ENCODE measurements around the gene LDLRAD3. TPM values are rescaled to one million over a fixed set of nuclear protein-coding genes. Genes with fewer than 3 reads are reported as not detected.

LDLRAD3 gene
- total RNA-seq, 5 donors from 2014 or later (not counting 1 experiment from before 2014, with no cell fraction given) = 0.18 to 0.22 TPM; not detected in 3

- 88% methylated on average over 2 of the region's 3 CpGs for WGBS (ENCODE audit: insufficient coverage)
These were observed 110.0 kb downstream of the LDLRAD3 start for GRCh38 chr11:36053862-36054261.

DNA sequence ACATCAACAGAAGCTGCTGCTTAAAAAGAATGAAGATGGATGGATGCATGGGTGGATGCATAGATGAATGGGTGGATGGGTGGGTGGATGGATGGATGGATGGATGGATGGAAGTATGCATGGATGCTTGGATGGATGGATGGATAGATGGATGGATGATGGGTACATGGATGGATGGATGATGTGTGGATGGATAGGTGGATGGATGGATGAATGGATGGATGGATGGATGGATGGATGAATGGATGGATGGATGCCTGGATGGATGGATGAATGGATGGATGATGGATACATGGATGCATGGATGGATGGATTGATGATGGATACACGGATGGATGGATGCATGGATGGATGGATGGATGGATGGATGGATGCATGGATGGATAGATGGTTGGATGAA is 110.8 kb downstream of the LDLRAD3 start:
- POLR2A ChIA-PET = no interaction called here
- Mint-ChIP-seq H3K4me3 (no peak overlapping the region), H3K4me1 (no peaks in the 10 kb centered on the region), H3K36me3 (no peaks in the 10 kb centered on the region), H3K9me3 (peaks cover 2 to 8% (median 3%) of the 10 kb centered on the region in 3 donors), H3K27me3 (peaks cover 9% of the 10 kb centered on the region in 2 donors), H3K27ac (no peak overlapping the region)
- Histone ChIP-seq H3K9me3 (no peaks in the 10 kb centered on the region), H3K4me1 (ENCODE audit: control insufficient read depth in 1 of 2, extremely low read depth in 1 of 2, insufficient read depth in 2 of 2, low read length in 2 of 2) (no peaks in the 10 kb centered on the region), H3K27ac (ENCODE audit: low read length) (no peak overlapping the region), H3K27me3 (replicated peaks in 1 of 2; ENCODE audit: control insufficient read depth in 2 of 2, extremely low read depth in 1 of 2, insufficient read depth in 2 of 2, low read length in 1 of 2) (peaks cover 0 to 7% of the 10 kb centered on the region in 2 experiments), H3K4me3 (ENCODE audit: control insufficient read depth in 1 of 2, extremely low read depth in 1 of 2, low read length in 1 of 2) (no peak overlapping the region), H3K36me3 (ENCODE audit: control insufficient read depth in 2 of 2, extremely low read depth in 1 of 2, insufficient read depth in 1 of 2, low read length in 1 of 2) (no peaks in the 10 kb centered on the region)
- DNase-seq (no peak), ATAC-seq (replicated peaks in 1 of 4) (no peak)
- 56% methylated on average over 1 of the region's 1 CpG for WGBS (ENCODE audit: insufficient coverage)
- CTCF ChIA-PET = no interaction called here

More at GRCh38 chr11:36053862-36054261, 110.0 kb downstream of the LDLRAD3 start:
- CTCF ChIA-PET = no interaction called here
- Mint-ChIP-seq H3K27me3 (peaks cover 9 to 11% of the 10 kb centered on the region in 2 donors), H3K9me3 (peaks cover 0 to 5% (median 0%) of the 10 kb centered on the region in 3 donors), H3K27ac (no peak overlapping the region), H3K36me3 (no peaks in the 10 kb centered on the region), H3K4me1 (no peaks in the 10 kb centered on the region), H3K4me3 (no peak overlapping the region)
- POLR2A ChIA-PET = no interaction called here
- peaks cover 0 to 7% of the 10 kb centered on the region in 2 experiments for H3K27me3 ChIP-seq (replicated peaks in 1 of 2; ENCODE audit: control insufficient read depth in 2 of 2, extremely low read depth in 1 of 2, insufficient read depth in 2 of 2, low read length in 1 of 2)
- ATAC-seq (replicated peaks in 1 of 4) = no peak
- DNase-seq = no peak
- H3K36me3 ChIP-seq (ENCODE audit: control insufficient read depth in 2 of 2, extremely low read depth in 1 of 2, insufficient read depth in 1 of 2, low read length in 1 of 2) = no peaks in the 10 kb centered on the region
- no peaks in the 10 kb centered on the region for H3K4me1 ChIP-seq (ENCODE audit: control insufficient read depth in 1 of 2, extremely low read depth in 1 of 2, insufficient read depth in 2 of 2, low read length in 2 of 2)
- H3K27ac ChIP-seq (ENCODE audit: low read length) = no peak overlapping the region
- no peak overlapping the region for H3K4me3 ChIP-seq (ENCODE audit: control insufficient read depth in 1 of 2, extremely low read depth in 1 of 2, low read length in 1 of 2)
- no peaks in the 10 kb centered on the region for H3K9me3 ChIP-seq

DNA sequence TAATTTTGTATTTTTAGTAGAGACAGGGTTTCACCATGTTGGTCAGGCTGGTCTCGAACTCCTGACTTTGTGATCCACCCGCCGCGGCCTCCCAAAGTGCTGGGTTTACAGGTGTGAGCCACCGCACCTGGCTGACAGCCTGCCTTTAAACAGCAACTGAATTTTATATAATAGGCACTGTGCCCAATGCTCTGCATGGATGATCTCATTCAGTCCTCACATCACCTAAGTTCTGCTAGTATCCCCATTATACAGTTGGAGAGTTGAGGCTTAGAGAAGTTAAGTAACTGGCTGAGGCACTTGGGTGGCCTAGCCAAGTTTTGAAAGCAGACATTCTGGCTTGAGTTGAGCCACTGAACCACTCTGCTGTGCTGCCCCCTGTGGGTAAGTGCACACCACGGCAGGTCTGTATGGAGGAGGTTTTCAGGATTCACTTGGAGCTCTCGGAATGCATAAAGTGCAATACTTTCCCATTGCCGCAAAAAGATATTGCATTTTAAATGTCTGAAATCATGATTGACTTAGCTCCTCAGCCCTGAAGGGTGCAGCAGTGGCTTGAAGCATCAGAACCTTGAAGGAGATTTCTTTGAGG is 112.4 kb downstream of the LDLRAD3 start:
- ATAC-seq (replicated peaks in 1 of 4) (no peak), DNase-seq (no peak)
- ChIA-PET CTCF (no interaction called here), POLR2A (no interaction called here)
- no peaks in the 10 kb centered on the region for H3K36me3 Mint-ChIP-seq
- whole genome bisulfite sequencing (ENCODE audit: insufficient coverage) = 96% methylated on average over 6 of the region's 8 CpGs
- H3K27me3 Mint-ChIP-seq = peaks cover 1 to 3% of the 10 kb centered on the region in 2 donors
- no peak overlapping the region for H3K27ac Mint-ChIP-seq
- H3K4me1 ChIP-seq (ENCODE audit: control insufficient read depth in 1 of 2, extremely low read depth in 1 of 2, insufficient read depth in 2 of 2, low read length in 2 of 2) = no peaks in the 10 kb centered on the region
- H3K9me3 Mint-ChIP-seq = peaks cover 4 to 10% (median 6%) of the 10 kb centered on the region in 3 donors
- H3K9me3 ChIP-seq = no peaks in the 10 kb centered on the region
- peaks cover 0 to 4% of the 10 kb centered on the region in 2 experiments for H3K27me3 ChIP-seq (replicated peaks in 1 of 2; ENCODE audit: control insufficient read depth in 2 of 2, extremely low read depth in 1 of 2, insufficient read depth in 2 of 2, low read length in 1 of 2)
- H3K4me3 ChIP-seq (ENCODE audit: control insufficient read depth in 1 of 2, extremely low read depth in 1 of 2, low read length in 1 of 2) = no peak overlapping the region
- H3K4me1 Mint-ChIP-seq = no peaks in the 10 kb centered on the region
- no peak overlapping the region for H3K27ac ChIP-seq (ENCODE audit: low read length)
- no peak overlapping the region for H3K4me3 Mint-ChIP-seq
- H3K36me3 ChIP-seq (ENCODE audit: control insufficient read depth in 2 of 2, extremely low read depth in 1 of 2, insufficient read depth in 1 of 2, low read length in 1 of 2) = no peaks in the 10 kb centered on the region

GRCh38 chr11:36057379-36058042 is 113.6 kb downstream of the LDLRAD3 start:
- ChIA-PET CTCF (no interaction called here), POLR2A (no interaction called here)
- Mint-ChIP-seq H3K4me1 (no peaks in the 10 kb centered on the region), H3K4me3 (no peak overlapping the region), H3K27ac (no peak overlapping the region), H3K9me3 (peaks cover 4 to 10% (median 6%) of the 10 kb centered on the region in 3 donors), H3K36me3 (no peaks in the 10 kb centered on the region), H3K27me3 (peaks cover 1 to 3% of the 10 kb centered on the region in 2 donors)
- ATAC-seq (replicated peaks in 1 of 4) = no peak
- no peaks in the 10 kb centered on the region for H3K9me3 ChIP-seq
- no peak overlapping the region for H3K4me3 ChIP-seq (ENCODE audit: control insufficient read depth in 1 of 2, extremely low read depth in 1 of 2, low read length in 1 of 2)
- no peak for DNase-seq
- WGBS (ENCODE audit: insufficient coverage) = 80% methylated on average over 8 of the region's 9 CpGs
- no peaks in the 10 kb centered on the region for H3K36me3 ChIP-seq (ENCODE audit: control insufficient read depth in 2 of 2, extremely low read depth in 1 of 2, insufficient read depth in 1 of 2, low read length in 1 of 2)
- H3K27me3 ChIP-seq (replicated peaks in 1 of 2; ENCODE audit: control insufficient read depth in 2 of 2, extremely low read depth in 1 of 2, insufficient read depth in 2 of 2, low read length in 1 of 2) = peaks cover 0 to 4% of the 10 kb centered on the region in 2 experiments
- H3K27ac ChIP-seq (ENCODE audit: low read length) = no peak overlapping the region
- no peaks in the 10 kb centered on the region for H3K4me1 ChIP-seq (ENCODE audit: control insufficient read depth in 1 of 2, extremely low read depth in 1 of 2, insufficient read depth in 2 of 2, low read length in 2 of 2)

DNA sequence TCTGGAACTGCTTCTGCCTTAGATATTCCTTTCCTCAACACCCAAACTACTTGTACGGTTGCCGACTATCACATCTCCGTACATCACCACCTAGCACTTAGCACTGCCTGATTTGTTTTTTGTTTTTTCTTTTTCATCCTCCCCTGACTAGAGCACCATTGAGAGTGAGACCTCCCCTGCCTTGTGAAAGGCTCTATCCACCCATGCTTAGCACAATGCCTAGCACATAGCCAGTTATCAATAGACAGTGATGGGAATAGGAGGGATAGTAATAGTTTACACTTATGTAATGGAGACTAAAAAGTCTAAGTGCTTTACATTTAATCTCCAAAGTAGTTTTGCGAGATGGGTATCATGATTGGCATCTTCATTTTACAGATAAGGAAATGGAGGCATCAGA is 115.8 kb downstream of the LDLRAD3 start:
- Mint-ChIP-seq H3K36me3 (no peaks in the 10 kb centered on the region), H3K4me1 (no peaks in the 10 kb centered on the region), H3K4me3 (no peak overlapping the region), H3K27me3 (peaks cover 2 to 4% of the 10 kb centered on the region in 2 donors), H3K27ac (no peak overlapping the region), H3K9me3 (peaks cover 4 to 9% (median 7%) of the 10 kb centered on the region in 3 donors)
- H3K4me3 ChIP-seq (ENCODE audit: control insufficient read depth in 1 of 2, extremely low read depth in 1 of 2, low read length in 1 of 2) = no peak overlapping the region
- H3K4me1 ChIP-seq (ENCODE audit: control insufficient read depth in 1 of 2, extremely low read depth in 1 of 2, insufficient read depth in 2 of 2, low read length in 2 of 2) = no peaks in the 10 kb centered on the region
- CTCF ChIA-PET = no interaction called here
- DNase-seq (no peak), ATAC-seq (replicated peaks in 1 of 4) (no peak)
- no peak overlapping the region for H3K27ac ChIP-seq (ENCODE audit: low read length)
- no peaks in the 10 kb centered on the region for H3K36me3 ChIP-seq (ENCODE audit: control insufficient read depth in 2 of 2, extremely low read depth in 1 of 2, insufficient read depth in 1 of 2, low read length in 1 of 2)
- POLR2A ChIA-PET = no interaction called here
- H3K9me3 ChIP-seq = no peaks in the 10 kb centered on the region
- H3K27me3 ChIP-seq (replicated peaks in 1 of 2; ENCODE audit: control insufficient read depth in 2 of 2, extremely low read depth in 1 of 2, insufficient read depth in 2 of 2, low read length in 1 of 2) = peaks cover 0 to 4% of the 10 kb centered on the region in 2 experiments
- WGBS (ENCODE audit: insufficient coverage) = 92% methylated on average over 3 of the region's 4 CpGs

- no peak overlapping the region for H3K27ac ChIP-seq (ENCODE audit: low read length)
- H3K4me1 ChIP-seq (ENCODE audit: control insufficient read depth in 1 of 2, extremely low read depth in 1 of 2, insufficient read depth in 2 of 2, low read length in 2 of 2) = no peaks in the 10 kb centered on the region
- H3K9me3 Mint-ChIP-seq = peaks cover 4 to 13% (median 9%) of the 10 kb centered on the region in 3 donors
- H3K4me1 Mint-ChIP-seq = no peaks in the 10 kb centered on the region
- H3K4me3 Mint-ChIP-seq = no peak overlapping the region
- no peak for DNase-seq
- CTCF ChIA-PET = no interaction called here
- H3K36me3 ChIP-seq (ENCODE audit: control insufficient read depth in 2 of 2, extremely low read depth in 1 of 2, insufficient read depth in 1 of 2, low read length in 1 of 2) = no peaks in the 10 kb centered on the region
- WGBS (ENCODE audit: insufficient coverage) = 78% methylated on average over 3 of the region's 7 CpGs
- no peak for ATAC-seq (replicated peaks in 1 of 4)
- no peak overlapping the region for H3K4me3 ChIP-seq (ENCODE audit: control insufficient read depth in 1 of 2, extremely low read depth in 1 of 2, low read length in 1 of 2)
- peaks cover 0 to 4% of the 10 kb centered on the region in 2 experiments for H3K27me3 ChIP-seq (replicated peaks in 1 of 2; ENCODE audit: control insufficient read depth in 2 of 2, extremely low read depth in 1 of 2, insufficient read depth in 2 of 2, low read length in 1 of 2)
- H3K27ac Mint-ChIP-seq = no peak overlapping the region
- peaks cover 3 to 10% of the 10 kb centered on the region in 2 donors for H3K27me3 Mint-ChIP-seq
- POLR2A ChIA-PET = interaction anchor here in 1 of 2 donors (0.7 kb wide), 1 partner anchor 1996 kb away, joined by 5 read pairs; no protein-coding TSS in a partner anchor
- no peaks in the 10 kb centered on the region for H3K36me3 Mint-ChIP-seq
- no peaks in the 10 kb centered on the region for H3K9me3 ChIP-seq
These were observed 117.1 kb downstream of the LDLRAD3 start for GRCh38 chr11:36060926-36061325.

All from T-cell (primary cell).